ENCODE results near the gene SPC24.
"Not testable (repeated sequence)": the region's sequence is repeated elsewhere in the genome, so short reads cannot be mapped to it uniquely, and the experiment has no call there.

SPC24 gene

DNA sequence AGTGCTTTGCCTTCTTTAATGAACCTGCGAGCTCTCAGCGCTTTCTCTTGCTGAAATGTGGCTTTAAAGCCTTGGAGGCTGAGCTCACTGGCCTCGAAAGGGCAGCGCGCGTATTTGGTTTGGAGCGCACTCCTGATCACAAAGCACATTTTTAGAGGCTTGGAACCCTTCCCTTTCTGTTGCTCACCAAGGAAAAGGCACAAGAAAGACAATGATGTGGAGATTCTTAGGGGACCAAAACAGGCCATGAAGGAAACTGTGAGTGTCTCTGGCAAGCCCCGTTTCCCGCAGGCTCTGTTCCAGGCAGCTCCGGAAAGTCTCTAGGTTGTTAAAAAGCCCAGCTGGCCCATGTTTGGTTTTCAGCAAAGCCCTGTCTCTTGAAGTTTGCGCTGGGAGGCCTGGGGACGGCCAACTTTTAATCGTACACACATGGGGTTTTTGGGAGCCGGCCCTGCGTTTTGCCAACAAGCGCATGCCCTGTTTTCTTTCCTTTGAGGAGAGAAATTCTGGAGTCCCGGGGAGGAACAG lies 9.4 kb upstream of the SPC24 start:
- Histone ChIP-seq H3K27me3 (ENCODE audit: insufficient read depth, low read depth, severe bottlenecking) (no peaks in the 10 kb centered on the region), H3K9me3 (ENCODE audit: severe bottlenecking) (no peaks in the 10 kb centered on the region), H3K36me3 (peaks cover 44% of the 10 kb centered on the region), H3K4me3 (ENCODE audit: low read depth, low read length) (no peak overlapping the region), H3K27ac (no peak overlapping the region)
- TF ChIP-seq, protein P1, sequence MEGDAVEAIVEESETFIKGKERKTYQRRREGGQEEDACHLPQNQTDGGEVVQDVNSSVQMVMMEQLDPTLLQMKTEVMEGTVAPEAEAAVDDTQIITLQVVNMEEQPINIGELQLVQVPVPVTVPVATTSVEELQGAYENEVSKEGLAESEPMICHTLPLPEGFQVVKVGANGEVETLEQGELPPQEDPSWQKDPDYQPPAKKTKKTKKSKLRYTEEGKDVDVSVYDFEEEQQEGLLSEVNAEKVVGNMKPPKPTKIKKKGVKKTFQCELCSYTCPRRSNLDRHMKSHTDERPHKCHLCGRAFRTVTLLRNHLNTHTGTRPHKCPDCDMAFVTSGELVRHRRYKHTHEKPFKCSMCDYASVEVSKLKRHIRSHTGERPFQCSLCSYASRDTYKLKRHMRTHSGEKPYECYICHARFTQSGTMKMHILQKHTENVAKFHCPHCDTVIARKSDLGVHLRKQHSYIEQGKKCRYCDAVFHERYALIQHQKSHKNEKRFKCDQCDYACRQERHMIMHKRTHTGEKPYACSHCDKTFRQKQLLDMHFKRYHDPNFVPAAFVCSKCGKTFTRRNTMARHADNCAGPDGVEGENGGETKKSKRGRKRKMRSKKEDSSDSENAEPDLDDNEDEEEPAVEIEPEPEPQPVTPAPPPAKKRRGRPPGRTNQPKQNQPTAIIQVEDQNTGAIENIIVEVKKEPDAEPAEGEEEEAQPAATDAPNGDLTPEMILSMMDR (IDR thresholded peaks at IDR 0.05; ENCODE audit: low read depth, low read length) = no peak
- no peak for DNase-seq

DNA sequence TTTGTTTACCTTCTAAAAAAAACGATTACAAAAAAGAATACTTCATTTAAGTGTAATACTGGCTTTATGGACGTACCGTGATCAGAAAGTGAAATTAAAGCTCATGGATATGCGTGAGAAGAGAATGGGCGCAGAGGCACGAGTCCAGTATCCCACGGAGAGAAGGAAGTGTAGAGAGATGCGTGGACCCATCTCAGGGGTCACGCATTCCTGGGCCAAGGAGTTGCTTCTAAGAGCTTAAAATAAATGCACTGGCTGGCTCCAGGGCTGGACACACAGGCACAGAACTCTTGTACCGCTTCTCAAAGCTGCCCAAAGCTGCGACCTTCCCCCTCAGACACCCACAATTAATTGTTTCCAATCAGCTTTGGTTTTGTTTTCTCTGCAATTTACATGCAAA lies 8.7 kb upstream of the SPC24 start:
- TF ChIP-seq, protein P1 (IDR thresholded peaks at IDR 0.05; ENCODE audit: low read depth, low read length) = no peak
- no peaks in the 10 kb centered on the region for H3K9me3 ChIP-seq (ENCODE audit: severe bottlenecking)
- H3K4me3 ChIP-seq (ENCODE audit: low read depth, low read length) = no peak overlapping the region
- H3K36me3 ChIP-seq = peaks cover 37% of the 10 kb centered on the region
- no peak for DNase-seq
- no peak overlapping the region for H3K27ac ChIP-seq
- no peaks in the 10 kb centered on the region for H3K27me3 ChIP-seq (ENCODE audit: insufficient read depth, low read depth, severe bottlenecking)

DNA sequence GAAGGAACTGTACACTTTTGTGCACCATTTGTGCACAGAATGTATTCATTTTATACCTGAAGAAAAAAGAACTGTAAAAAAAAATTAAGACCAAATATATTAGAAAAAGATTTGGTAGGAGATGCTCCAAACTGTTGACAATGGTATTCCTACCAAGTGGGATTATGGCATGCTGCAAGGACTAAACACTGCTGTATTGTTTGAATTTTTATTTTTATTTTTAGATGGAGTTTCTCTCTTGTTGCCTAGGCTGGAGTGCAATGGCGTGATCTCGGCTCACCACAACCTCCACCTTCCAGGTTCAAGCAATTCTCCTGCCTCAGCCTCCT lies 4.8 kb upstream of the SPC24 start:
- not testable (repeated sequence) for DNase-seq; H3K36me3 ChIP-seq; H3K27me3 ChIP-seq (ENCODE audit: insufficient read depth, low read depth, severe bottlenecking); H3K4me3 ChIP-seq (ENCODE audit: low read depth, low read length); H3K27ac ChIP-seq; H3K9me3 ChIP-seq (ENCODE audit: severe bottlenecking)

DNA sequence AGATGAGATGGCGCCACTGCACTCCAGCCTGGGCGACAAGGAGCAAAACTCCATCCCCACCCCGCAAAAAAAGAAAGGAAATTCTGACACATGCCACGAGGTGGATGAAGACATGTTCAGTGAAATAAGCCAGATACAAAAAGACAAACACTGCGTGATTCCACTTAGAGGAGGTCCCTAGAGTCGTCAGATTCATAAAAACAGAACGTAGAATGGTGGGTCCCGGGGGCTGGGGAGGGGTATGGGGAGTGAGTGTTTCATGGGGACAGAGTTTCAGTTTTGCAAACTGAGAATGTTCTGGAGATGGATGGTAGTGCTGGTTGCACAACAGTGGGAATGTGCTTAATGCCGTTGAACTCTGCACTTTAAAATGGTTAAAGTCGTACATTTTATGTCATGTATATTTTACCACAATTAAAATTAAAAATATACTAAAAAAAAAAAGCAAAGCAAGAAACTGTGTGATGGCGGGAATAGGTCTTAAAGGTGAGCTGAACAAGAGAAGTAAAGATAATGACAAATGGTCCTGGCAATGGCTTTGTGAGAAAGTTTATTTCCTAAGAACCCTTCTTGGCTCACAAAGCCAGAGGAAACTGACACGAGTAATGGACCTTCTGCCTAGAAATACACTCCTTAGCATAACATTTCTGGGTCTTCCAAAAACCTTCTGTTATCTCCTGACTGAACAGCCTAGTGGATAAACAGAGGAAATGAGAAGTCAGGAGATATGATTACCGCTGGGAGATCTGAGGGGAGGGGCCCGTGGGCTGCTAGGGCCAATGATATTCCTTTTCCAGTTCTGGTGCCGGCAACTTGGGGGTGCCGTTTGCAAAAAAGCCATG lies 4.2 kb upstream of the SPC24 start:
- H3K9me3 ChIP-seq (ENCODE audit: severe bottlenecking) = no peaks in the 10 kb centered on the region
- TF ChIP-seq, protein P1 (IDR thresholded peaks at IDR 0.05; ENCODE audit: low read depth, low read length) = no peak
- no peak overlapping the region for H3K27ac ChIP-seq
- H3K4me3 ChIP-seq (ENCODE audit: low read depth, low read length) = no peak overlapping the region
- peaks cover 2% of the 10 kb centered on the region; the same call in 1 of the 2 replicates for H3K36me3 ChIP-seq
- DNase-seq = no peak
- H3K27me3 ChIP-seq (ENCODE audit: insufficient read depth, low read depth, severe bottlenecking) = no peaks in the 10 kb centered on the region

DNA sequence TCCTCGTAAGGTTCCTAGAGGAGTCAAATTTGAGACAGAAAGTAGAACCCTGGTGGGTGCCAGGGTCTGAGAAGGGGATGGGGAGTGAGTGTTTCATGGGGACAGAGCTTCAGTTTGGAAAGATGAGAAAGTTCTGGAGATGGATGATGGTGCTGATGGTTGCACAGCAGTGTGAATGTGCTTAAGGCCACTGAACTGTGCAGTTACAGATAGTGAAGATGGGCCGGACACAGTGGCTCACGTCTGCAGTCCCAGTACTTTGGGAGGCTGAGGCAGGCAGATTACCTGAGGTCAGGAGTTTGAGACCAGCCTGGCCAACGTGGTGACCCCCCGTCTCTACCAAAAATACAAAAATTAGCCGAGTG lies 917 bp downstream of the SPC24 start:
- Histone ChIP-seq H3K36me3 (peaks cover 30% of the 10 kb centered on the region), H3K27ac (peak overlapping the region; percentile 94)
- DNase-seq = no peak

DNA sequence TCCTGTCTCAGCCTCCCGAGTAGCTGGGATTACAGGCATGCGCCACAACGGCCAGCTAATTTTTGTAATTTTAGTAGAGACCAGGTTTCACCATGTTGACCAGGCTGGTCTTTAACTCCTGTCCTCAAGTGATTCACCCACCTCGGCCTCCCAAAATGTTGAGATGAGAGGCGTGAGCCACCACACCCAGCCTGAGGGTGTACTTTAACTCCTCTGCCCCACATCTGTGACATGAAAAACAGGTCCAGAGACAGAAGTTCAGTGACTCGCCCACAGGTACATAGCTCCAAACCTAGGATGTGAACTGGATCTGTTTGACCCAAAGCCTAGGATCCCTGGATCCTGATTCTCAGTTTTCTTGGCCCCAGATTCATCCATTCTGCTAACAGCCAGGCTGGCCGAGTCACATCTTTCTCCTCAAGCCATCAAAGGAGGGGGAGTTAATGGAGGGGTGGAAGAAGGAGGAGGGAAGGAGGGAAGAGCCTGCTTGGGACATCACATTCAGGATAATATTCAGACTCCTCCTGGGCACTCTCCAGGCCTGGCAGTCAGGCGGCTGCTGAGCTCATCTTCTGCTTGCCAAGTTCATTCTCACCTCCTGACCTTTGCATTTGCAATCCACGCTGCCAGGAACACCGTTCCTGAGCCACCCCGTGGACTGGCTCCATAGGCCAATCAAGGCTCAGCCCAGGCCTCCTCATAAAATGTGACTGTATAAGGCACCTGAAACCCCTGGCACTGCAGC lies 3.1 kb downstream of the SPC24 start:
- H3K4me3 ChIP-seq (ENCODE audit: low read depth, low read length) = no peak overlapping the region
- TF ChIP-seq, protein P1 (IDR thresholded peaks at IDR 0.05; ENCODE audit: low read depth, low read length) = no peak

More for the DNA sequence above, 917 bp downstream of the SPC24 start:
- Histone ChIP-seq H3K9me3 (ENCODE audit: severe bottlenecking) (no peaks in the 10 kb centered on the region), H3K4me3 (ENCODE audit: low read depth, low read length) (peak overlapping the region; percentile 98), H3K27me3 (ENCODE audit: insufficient read depth, low read depth, severe bottlenecking) (no peaks in the 10 kb centered on the region)
- TF ChIP-seq, protein P1 (IDR thresholded peaks at IDR 0.05; ENCODE audit: low read depth, low read length) = no peak

More for the DNA sequence above, 3.1 kb downstream of the SPC24 start:
- H3K9me3 ChIP-seq (ENCODE audit: severe bottlenecking) = no peaks in the 10 kb centered on the region
- DNase-seq = no peak
- H3K27ac ChIP-seq = no peak overlapping the region
- H3K36me3 ChIP-seq = peaks cover 46% of the 10 kb centered on the region
- H3K27me3 ChIP-seq (ENCODE audit: insufficient read depth, low read depth, severe bottlenecking) = no peaks in the 10 kb centered on the region
